A549 treated with dexamethasone at 1 μM for 4 hours (cell line): ENCODE data around the gene CDK2AP2. TPM values are rescaled to one million over a fixed set of nuclear protein-coding genes. Genes with fewer than 3 reads are reported as not detected.

Source experiments
- total RNA-seq: library from RNA; stranded (reverse); fragments of 200-300 nt; extraction: Qiagen RNA extraction; gene quantifications from 5 replicates; pipeline ENCODE4 v1.2.3, GENCODE V29; 2022

The CDK2AP2 gene
- total RNA-seq, result 57.8 to 84.5 TPM (median 82.5 TPM) in 5 replicates

GRCh38 chr11:67507864-67508485 is at the start of gene CDK2AP2:
Gene CDK2AP2, minus strand, starts transcription at chr11:67508162. Its CDS starts 80 bp downstream, at chr11:67508082.

GRCh38 chr11:67522844-67523555 is 15.0 kb upstream of the CDK2AP2 start, which contains the start of gene CABP2:
Gene CABP2, minus strand, starts transcription at chr11:67523446. Its CDS starts 120 bp downstream, at chr11:67523326.

GRCh38 chr11:67504950-67505581 is 2.9 kb downstream of the CDK2AP2 start, which contains the start of gene PITPNM1:
Gene PITPNM1, minus strand, starts transcription at chr11:67505363. Its CDS starts 1,183 bp downstream, at chr11:67504180.

GRCh38 chr11:67482827-67483798 is 24.8 kb downstream of the CDK2AP2 start, which contains the start of gene AIP:
Gene AIP, plus strand, starts transcription at chr11:67483026. Its CDS starts 133 bp downstream, at chr11:67483159.

GRCh38 chr11:67468759-67469507 is 39.0 kb downstream of the CDK2AP2 start, which contains the start of gene TMEM134:
Gene TMEM134, minus strand, starts transcription at chr11:67469251. Its CDS starts 59 bp downstream, at chr11:67469192.

Other genes with a start within 250 kb of the CDK2AP2 start
- 21.3 to 34.9 TPM (median 32.5 TPM) in 5 replicates for gene GRK2, start 241.7 kb downstream of the CDK2AP2 start, total RNA-seq
- gene ANKRD13D, start 218.9 kb downstream of the CDK2AP2 start, total RNA-seq, result 13.3 to 25.0 TPM (median 22.5 TPM) in 5 replicates
- 16.4 to 20.9 TPM (median 18.4 TPM) in 5 replicates for gene SSH3, start 204.6 kb downstream of the CDK2AP2 start, total RNA-seq
- gene POLD4, start 154.6 kb downstream of the CDK2AP2 start, total RNA-seq, result 172 to 195 TPM (median 183 TPM) in 5 replicates
- 28.8 to 36.7 TPM (median 32.5 TPM) in 5 replicates for gene CLCF1, start 134.6 kb downstream of the CDK2AP2 start, total RNA-seq
- 17.4 to 25.4 TPM (median 23.1 TPM) in 5 replicates for gene RAD9A, start 116.2 kb downstream of the CDK2AP2 start, total RNA-seq
- 264 to 298 TPM (median 276 TPM) in 5 replicates for gene PPP1CA, start 106.3 kb downstream of the CDK2AP2 start, total RNA-seq
- 0.07 to 0.22 TPM (median 0.12 TPM) in 4 of 5 replicates, not detected in the other for gene TBC1D10C, start 104.1 kb downstream of the CDK2AP2 start, total RNA-seq
- 0.03 to 0.16 TPM (median 0.11 TPM) in 5 replicates for gene CARNS1, start 92.5 kb downstream of the CDK2AP2 start, total RNA-seq
- 37.3 to 50.0 TPM (median 48.8 TPM) in 5 replicates for gene RPS6KB2, start 79.7 kb downstream of the CDK2AP2 start, total RNA-seq
- 0.18 to 0.39 TPM (median 0.28 TPM) in 5 replicates for gene PTPRCAP, start 70.5 kb downstream of the CDK2AP2 start, total RNA-seq
- gene CORO1B, start 64.7 kb downstream of the CDK2AP2 start, total RNA-seq, result 42.1 to 61.9 TPM (median 59.9 TPM) in 5 replicates
- gene GPR152, start 55.4 kb downstream of the CDK2AP2 start, total RNA-seq, result 0.07 TPM in 1 of 5 replicates, not detected in the others
- gene CABP4, start 52.8 kb downstream of the CDK2AP2 start, total RNA-seq, result not detected in 5 replicates
- gene TMEM134, start 38.9 kb downstream of the CDK2AP2 start, total RNA-seq, result 37.1 to 67.8 TPM (median 58.9 TPM) in 5 replicates
- 40.6 to 43.2 TPM (median 43.0 TPM) in 5 replicates for gene AIP, start 25.1 kb downstream of the CDK2AP2 start, total RNA-seq
- 21.8 to 40.9 TPM (median 38.0 TPM) in 5 replicates for gene PITPNM1, start 2.8 kb downstream of the CDK2AP2 start, total RNA-seq
- gene CABP2, start 15.3 kb upstream of the CDK2AP2 start, total RNA-seq, result not detected in 5 replicates
- 1,418 to 1,585 TPM (median 1,568 TPM) in 5 replicates for gene GSTP1, start 75.7 kb upstream of the CDK2AP2 start, total RNA-seq
- gene NDUFV1, start 98.8 kb upstream of the CDK2AP2 start, total RNA-seq, result 130 to 145 TPM (median 142 TPM) in 5 replicates
- 8.5 to 12.6 TPM (median 11.3 TPM) in 5 replicates for gene NUDT8, start 121.8 kb upstream of the CDK2AP2 start, total RNA-seq
- gene TBX10, start 131.6 kb upstream of the CDK2AP2 start, total RNA-seq, result not detected in 5 replicates
- 0.89 to 1.7 TPM (median 1.1 TPM) in 5 replicates for gene ACY3, start 142.6 kb upstream of the CDK2AP2 start, total RNA-seq
- 0.04 to 0.06 TPM (median 0.06 TPM) in 3 of 5 replicates, not detected in the others for gene ALDH3B2, start 166.5 kb upstream of the CDK2AP2 start, total RNA-seq